ENCODE measurements around the gene NDUFS2.

The NDUFS2 gene

DNA sequence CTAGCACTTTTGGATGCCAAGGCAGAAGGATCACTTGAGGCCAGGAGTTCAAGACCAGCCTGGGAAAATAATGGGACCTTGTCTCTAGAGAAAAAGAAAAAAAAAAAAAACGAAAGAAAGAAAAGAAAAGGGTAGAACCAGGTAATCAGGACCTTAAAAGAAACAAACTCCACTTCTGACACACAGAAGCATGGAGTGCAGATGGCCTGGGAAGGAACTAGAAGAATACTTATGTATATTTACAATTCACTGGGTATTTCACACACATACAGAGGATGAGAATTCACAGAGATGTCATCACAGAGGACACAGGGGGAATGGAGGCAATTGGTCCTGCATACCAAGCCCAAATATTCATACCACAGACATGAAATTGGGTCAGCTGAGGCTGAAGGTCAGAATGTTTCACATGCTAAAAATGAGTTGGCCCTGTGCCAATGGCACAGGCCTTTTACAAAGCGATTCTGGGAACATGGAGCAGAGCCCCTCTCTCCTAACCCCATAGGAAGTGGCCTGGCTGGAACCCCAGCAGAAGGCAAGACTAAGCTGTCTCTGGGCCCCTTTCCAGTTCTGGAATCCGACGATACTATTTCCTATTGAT is 29.3 kb upstream of the NDUFS2 start:
- no peak for DNase-seq

DNA sequence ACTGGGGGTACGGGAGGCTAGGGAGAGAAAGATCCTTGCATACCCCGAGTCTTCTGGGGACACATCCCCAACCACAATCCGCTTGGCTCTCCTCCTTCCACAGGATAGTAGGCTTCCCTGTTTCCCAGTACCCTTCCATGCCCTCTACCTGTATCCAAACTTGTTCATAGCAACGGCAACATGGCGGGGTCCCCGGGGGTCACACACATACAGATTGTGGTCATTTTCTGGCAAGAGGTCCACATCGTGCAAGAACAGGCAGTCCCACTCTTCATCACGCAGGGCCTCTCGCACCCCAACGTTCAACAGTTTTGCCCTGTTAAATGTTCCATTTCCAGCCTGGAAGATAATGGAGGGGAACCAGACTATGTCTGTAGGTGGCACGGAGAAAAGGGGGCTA is 28.5 kb upstream of the NDUFS2 start:
- no peak for DNase-seq

- DNase-seq: no peak
These were observed 27.3 kb upstream of the NDUFS2 start for GRCh38 chr1:161174911-161175310.

- DNase-seq: no peak
These were observed 26.3 kb upstream of the NDUFS2 start for GRCh38 chr1:161175771-161176453.

DNA sequence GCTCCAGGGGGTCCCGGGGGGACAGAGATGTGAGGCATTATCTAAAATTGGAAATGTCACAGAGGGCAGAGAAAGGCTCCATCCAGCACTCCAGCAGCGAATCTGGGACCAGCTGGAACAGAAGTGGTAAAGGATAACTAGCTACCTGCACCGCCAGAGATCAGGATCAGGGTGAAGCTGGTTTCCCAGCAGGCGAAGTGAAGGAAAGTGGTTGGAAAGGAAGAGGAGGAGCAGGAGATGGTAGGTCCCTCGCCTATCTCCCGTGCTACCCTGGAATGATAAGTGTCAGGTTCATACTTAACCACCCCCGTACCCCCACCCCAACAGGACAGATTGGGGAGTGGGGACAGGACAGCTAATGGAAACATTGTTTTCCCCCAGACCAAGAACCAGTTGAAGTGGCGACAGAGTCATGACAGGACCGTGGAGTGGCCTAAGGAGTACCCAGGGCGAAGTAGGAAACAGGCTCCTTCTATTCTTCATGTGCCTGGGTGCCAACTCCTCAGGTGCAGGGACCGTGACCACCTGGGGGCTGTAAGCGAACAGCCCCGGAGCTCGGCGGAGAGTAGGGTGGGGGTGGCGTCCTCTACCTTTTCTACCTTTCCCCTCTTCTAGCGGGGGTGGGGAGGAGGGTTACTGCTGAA is 25.6 kb upstream of the NDUFS2 start:
- DNase-seq: no peak

DNA sequence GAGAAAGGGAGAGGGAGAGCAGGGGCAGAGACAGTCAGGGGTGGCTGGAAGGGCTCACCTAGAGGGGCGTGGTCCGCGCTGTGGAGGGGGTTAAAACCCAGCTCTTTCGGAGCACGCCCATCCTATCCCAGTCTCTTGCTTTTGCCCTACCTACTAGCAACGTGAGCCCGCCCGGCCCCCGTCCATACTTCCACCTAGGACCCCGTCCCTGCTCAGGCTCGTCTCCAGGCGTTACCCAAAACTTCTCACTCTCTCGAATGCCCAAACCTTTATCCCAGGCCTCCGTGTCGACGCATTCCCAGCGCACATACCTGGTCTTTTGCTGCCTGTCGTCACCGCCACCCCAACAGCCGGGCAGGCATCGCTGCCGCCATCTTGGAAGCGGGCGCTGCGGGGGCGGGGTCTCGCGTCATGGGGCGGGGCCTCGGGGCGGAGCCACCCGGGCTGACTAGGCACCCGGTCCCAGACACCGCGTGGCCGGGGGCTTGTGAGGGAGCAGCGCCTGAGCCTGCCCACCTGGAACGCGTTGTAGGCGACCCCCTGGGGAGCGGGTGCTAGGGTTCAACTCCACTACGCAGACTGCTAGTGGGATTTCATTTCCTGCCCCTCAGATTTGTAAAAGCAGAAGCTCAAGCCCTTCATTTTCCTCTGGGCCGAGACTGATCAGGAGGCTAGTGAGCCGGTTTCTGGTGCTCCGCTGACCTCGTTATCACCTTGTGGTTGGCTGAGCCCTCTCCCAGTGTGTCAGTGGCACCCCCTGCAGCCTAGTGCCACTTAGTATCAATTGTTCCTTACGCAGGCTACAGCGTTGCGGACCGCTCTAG is 24.8 kb upstream of the NDUFS2 start, which contains the start of gene B4GALT3:
Gene B4GALT3 (minus strand): TSS at position 396 of the 824 bp plus-strand sequence. CDS start 1,447 bp downstream, outside the sequence.
- DNase-seq: peak; percentile 50

DNA sequence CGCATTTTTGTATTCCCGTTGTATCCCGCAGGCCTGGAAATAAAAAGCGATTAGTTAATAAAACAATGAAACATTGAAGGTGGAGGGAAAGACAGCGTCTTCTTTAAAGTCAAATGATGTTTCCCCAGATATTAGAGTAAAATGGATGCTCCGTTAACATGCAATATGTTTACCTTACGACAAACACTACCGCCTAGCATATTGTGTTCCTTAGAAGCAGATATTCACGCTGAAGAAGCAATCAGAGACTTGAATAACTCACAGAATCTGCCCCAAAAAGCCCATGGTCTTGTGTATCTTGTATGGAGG is 24.3 kb upstream of the NDUFS2 start:
- DNase-seq: no peak

GRCh38 chr1:161179698-161180097 is 22.5 kb upstream of the NDUFS2 start:
- DNase-seq: no peak

- DNase-seq: peak; percentile 22
These were observed 21.5 kb upstream of the NDUFS2 start for GRCh38 chr1:161180639-161181038.

DNA sequence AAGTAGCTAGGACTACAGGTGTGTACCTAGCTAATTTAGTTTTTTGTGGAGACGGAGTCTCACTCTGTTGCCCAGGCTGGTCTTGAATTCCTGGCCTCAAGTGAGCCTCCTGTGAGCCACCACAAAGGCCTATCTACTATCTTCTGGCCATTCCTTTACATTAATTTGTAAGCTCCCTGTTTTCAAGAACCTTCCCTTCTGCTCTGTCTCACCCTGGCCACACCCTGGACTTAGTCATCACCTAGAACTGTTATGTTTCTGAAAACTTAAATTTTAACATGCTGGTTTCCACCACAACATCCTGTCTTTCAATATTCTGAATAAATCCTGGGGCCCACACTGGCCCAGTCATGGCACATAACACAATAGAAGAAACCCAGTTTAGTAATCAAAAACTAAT is 20.0 kb upstream of the NDUFS2 start:
- no peak for DNase-seq

GRCh38 chr1:161185282-161185682 is 16.9 kb upstream of the NDUFS2 start:
- peak; percentile 90 for DNase-seq

- peak; percentile 71 for DNase-seq
These were observed 16.3 kb upstream of the NDUFS2 start for GRCh38 chr1:161185732-161186311.

DNA sequence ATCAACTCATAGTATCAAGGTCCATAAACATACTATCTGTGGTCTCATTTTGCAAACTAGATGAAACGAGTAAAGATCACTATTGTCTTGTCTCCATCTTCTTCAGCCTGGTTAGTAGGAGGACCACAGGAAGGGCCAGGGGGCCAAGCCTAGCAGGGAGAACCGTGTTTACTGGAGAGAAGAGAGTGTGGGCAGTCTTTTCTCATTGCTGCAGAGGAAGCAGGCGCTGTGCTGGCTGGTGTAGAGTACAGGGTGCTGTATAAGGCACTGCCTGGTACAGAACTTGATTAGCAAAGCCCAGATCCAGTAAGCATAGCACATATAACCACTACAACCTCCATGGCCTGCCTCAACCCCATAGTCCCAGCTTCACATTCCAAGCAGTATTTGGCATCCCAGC is 14.9 kb upstream of the NDUFS2 start:
- no peak for DNase-seq

DNA sequence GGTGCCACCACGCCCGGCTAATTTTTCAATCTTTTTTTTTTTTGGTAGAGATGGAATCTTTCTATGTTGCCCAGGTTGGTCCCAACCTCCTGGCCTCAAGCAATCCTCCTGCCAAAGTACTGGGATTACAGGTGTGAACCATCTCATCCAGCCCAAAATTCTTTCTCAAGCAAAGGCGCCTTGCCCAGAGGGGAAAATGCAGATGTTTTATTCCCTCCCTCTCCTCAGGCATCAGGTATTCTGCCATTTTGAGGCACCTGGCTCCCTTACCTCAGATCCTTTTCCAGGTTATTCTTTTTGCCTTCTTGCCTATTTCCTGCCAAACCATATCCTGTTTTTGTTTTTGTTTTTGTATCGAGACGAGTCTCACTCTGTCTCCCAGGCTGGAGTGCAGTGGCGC is 13.8 kb upstream of the NDUFS2 start:
- DNase-seq: no peak

DNA sequence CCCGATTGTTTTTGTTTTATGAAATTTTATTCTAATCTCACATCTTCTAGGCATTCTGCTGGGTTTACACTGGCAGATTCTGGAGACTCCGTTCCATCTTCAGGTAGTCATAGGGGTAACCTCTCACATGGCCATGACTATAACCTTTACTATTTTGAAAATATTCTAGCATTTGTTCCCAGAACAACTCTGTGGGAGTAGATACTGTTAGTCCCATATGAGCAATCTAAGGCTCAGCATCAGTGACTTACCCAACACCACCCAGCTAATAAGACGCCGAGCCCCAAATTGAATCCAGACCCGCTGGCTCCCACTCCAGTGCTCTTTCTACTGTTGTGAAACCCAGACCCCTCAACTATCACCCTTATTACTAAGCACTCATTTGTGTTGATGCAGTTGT is 13.1 kb upstream of the NDUFS2 start:
- DNase-seq: no peak

DNA sequence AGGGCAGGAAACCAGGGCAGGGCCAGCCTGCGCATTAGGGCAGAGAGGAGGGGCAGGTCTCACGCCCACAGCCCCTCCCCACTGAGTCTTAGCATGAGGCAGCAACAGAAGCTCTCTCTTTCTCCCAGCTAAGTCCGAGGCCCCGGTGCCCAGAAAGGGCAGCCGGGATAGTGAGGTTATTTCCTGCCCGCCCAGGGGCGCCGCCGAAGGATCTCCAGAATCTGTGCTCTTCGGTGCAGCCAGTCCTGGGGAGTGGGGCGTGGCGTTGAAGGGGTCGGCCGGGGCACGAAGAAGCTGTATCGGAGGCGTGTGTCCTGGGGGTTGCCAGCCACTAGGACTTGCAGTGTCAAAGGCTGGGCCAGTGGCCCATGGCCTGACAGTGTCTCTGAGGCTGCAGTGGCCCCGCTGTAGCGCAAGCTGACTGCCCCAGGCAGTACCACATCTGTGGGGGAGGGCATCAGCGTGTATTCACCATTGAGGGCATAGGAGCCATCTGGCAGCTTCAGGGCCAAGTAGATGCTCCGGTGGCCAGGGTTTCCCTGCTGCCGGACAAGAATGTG is 11.1 kb upstream of the NDUFS2 start:
- DNase-seq: no peak

- DNase-seq: no peak
These were observed 10.2 kb upstream of the NDUFS2 start for GRCh38 chr1:161191971-161192370.

- peak; percentile 54 for DNase-seq
These were observed 9.4 kb upstream of the NDUFS2 start for GRCh38 chr1:161192476-161193465.

DNA sequence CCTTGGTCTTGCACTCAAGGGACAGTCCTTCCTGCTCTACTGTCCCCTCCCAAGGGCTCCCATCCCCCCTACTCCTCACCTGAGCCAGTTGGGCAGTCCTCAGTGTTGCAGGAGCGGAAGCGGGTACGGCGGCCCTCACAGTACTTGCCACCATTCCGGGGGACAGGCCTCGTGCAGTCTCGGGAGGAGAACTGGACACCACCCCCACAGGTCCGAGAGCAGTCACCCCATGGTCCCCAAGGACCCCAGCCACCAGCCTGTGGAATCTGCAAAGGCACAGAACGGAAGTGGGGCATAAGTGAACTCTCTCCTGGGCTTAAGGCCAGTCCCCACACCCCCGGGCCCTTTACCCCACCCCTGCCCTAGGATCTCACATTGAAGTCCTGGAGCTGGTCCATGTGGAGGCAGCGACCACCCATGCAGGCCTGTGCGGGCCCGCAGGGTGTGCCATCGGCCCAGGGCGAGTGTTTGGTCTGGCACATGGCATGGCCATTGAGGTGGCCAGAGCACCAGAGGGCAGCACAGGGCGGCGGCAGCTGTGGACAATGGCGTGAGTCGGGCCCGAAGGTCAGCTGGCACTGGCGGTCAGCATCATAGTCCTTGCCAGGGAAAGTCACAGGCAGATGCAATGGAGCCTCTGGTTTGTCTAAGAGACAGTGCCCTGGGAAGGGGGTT is 8.5 kb upstream of the NDUFS2 start:
- DNase-seq: no peak

DNA sequence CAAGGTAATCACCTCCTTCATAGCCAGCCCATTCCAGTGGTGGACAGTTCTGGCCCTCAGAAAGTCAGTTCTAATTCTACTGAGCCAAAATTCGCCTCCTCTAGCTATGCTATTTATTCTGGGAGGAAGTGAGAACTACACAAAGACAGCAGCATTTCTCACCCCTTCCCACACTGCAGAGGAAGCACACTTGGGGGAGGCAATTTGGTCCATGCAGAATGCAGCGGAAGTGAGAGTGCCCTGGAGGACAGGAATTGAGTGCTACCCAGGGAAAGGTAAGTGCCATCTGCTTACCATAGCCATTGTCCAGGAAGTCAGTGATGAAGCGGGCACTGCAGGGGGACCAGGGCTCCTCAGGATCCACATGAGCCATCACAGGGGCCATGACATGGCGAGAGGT is 7.0 kb upstream of the NDUFS2 start:
- DNase-seq: no peak

- DNase-seq: no peak
These were observed 6.1 kb upstream of the NDUFS2 start for GRCh38 chr1:161196111-161196510.
